Smooth muscle cell (in vitro differentiated cells): Measurements from ENCODE around the gene SNX20. TPM values are rescaled to one million over a fixed set of nuclear protein-coding genes. Genes with fewer than 3 reads are reported as not detected.

Experiments used
- DNase-seq: peaks from one replicate; lab custom pipeline; 2025; ENCODE audit not compliant: unreplicated experiment; lab: John Stamatoyannopoulos, UW
- H2AFZ ChIP-seq: fragments of 200-600 bp; sonication (generic); 2 replicates; pipeline ENCODE4 v1.6.0; 2016; ENCODE audit warnings: antibody characterized with exemption, low read depth, mild to moderate bottlenecking
- H3F3A ChIP-seq: fragments of 200-600 bp; sonication (generic); 2 replicates; pipeline ENCODE4 v1.6.0; 2017; ENCODE audit warnings: antibody characterized with exemption, low read depth
- H3K27ac ChIP-seq: fragments of 200-600 bp; sonication (generic); 2 replicates; pipeline ENCODE4 v1.5.1; 2016; ENCODE audit warnings: low read depth, mild to moderate bottlenecking
- H3K27me3 ChIP-seq: fragments of 200-600 bp; sonication (generic); 2 replicates; pipeline ENCODE4 v1.6.1; 2016; ENCODE audit warnings: low read depth, mild to moderate bottlenecking
- H3K36me3 ChIP-seq: fragments of 200-600 bp; sonication (generic); 2 replicates; pipeline ENCODE4 v1.5.1; 2016; ENCODE audit warnings: low read depth
- H3K4me1 ChIP-seq: fragments of 200-600 bp; sonication (generic); 2 replicates; pipeline ENCODE4 v1.5.1; 2016; ENCODE audit warnings: low read depth
- H3K4me2 ChIP-seq: fragments of 200-600 bp; sonication (generic); 2 replicates; pipeline ENCODE4 v1.6.0; 2016; ENCODE audit warnings: mild to moderate bottlenecking
- H3K4me3 ChIP-seq: fragments of 200-600 bp; sonication (generic); 2 replicates; pipeline ENCODE4 v1.5.1; 2016; ENCODE audit warnings: mild to moderate bottlenecking
- H3K79me2 ChIP-seq: fragments of 200-600 bp; sonication (generic); 2 replicates; pipeline ENCODE4 v1.6.0; 2016; ENCODE audit warnings: low read depth, mild to moderate bottlenecking
- H3K9ac ChIP-seq: fragments of 200-600 bp; sonication (generic); 2 replicates; pipeline ENCODE4 v1.6.0; 2016; ENCODE audit warnings: low read depth
- H3K9me3 ChIP-seq: fragments of 200-600 bp; sonication (generic); replicated peaks from 2 replicates; pipeline ENCODE4 v1.5.1; 2016; ENCODE audit warnings: low read depth
- H4K20me1 ChIP-seq: fragments of 200-600 bp; sonication (generic); 2 replicates; pipeline ENCODE4 v1.6.0; 2016; ENCODE audit warnings: low read depth
- CTCF ChIP-seq: fragments of 200-600 bp; sonication (generic); IDR thresholded peaks from 2 replicates; pipeline ENCODE4 v1.5.1; 2017; ENCODE audit warnings: borderline replicate concordance, mild to moderate bottlenecking, antibody characterized with exemption; ENCODE audit not compliant: insufficient read depth, poor library complexity, severe bottlenecking
- whole genome bisulfite sequencing: methylation state at CpG from one replicate; pipeline ENCODE4 v1.1.7; 2016; ENCODE audit warnings: low lambda C conversion rate; 5-methylcytosine and 5-hydroxymethylcytosine counted together
- polyA plus RNA-seq: library from polyadenylated mRNA; unstranded; fragments of >200 nt; fragmentation: Nextera tagmentation; extraction: Ambion mirVana; gene quantifications from 2 replicates; pipeline ENCODE4 v1.2.1, GENCODE V29; 2016
- total RNA-seq: library from RNA; depleted of rRNA; stranded (reverse); fragments of >200 nt; gene quantifications from 2 replicates; pipeline ENCODE4 v1.2.3, GENCODE V29; 2014

The SNX20 gene
- total and polyA plus RNA-seq, 2 experiments from 2014 or later = not detected

DNA sequence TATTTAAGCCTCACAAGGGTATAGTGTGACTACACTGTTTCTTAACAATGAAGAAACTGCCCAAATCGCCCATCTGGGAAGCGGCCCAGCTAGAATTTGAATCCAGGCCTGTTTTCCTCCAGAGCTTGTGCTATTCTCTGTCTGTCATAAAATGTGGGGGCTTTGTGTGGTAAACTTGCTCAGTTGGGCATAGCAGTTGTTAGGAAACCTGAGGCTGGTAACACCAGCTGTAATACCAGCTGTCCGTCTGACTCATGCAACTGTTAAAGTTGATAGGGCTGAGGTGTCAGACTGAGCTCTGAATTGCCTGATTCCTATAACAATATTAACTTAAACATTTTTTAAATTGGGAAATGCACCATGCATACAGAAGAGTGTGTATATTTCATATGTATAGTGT, 21.6 kb upstream of the SNX20 start:
- Histone ChIP-seq H3K9me3 (peaks cover 11% of the 10 kb centered on the region), H3K4me3 (no peak overlapping the region), H3K27me3 (no peaks in the 10 kb centered on the region), H3K27ac (no peak overlapping the region), H3K36me3 (no peaks in the 10 kb centered on the region), H3K4me1 (no peaks in the 10 kb centered on the region), H2AFZ (no peak overlapping the region), H3K79me2 (no peaks in the 10 kb centered on the region), H3K4me2 (no peak overlapping the region), H4K20me1 (no peaks in the 10 kb centered on the region), H3F3A (no peaks in the 10 kb centered on the region), H3K9ac (no peak overlapping the region)
- TF ChIP-seq CTCF = no peak
- no peak for DNase-seq
- WGBS = 88% methylated on average over 3 of the region's 3 CpGs

DNA sequence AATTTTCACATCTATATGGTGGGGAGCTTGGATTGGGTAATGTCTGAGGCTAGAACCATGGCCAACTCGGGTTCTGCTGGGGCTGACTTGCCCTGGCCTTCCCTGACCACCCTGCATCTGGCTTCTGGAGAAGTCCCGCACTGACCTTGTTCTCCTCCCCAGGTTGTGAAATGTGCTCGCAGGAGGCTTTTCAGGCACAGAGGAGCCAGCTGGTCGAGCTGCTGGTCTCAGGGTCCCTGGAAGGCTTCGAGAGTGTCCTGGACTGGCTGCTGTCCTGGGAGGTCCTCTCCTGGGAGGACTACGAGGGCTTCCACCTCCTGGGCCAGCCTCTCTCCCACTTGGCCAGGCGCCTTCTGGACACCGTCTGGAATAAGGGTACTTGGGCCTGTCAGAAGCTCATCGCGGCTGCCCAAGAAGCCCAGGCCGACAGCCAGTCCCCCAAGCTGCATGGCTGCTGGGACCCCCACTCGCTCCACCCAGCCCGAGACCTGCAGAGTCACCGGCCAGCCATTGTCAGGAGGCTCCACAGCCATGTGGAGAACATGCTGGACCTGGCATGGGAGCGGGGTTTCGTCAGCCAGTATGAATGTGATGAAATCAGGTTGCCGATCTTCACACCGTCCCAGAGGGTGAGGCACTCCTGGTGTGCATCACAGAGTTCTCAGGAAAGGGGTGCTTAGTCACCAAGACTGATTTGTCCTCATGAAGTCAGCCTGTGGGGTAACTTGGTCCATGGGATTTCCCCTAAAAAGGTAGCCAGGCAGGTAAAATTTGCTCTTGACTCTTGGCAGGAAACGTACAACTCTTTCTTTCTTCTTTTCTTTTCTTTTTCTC, 18.4 kb upstream of the SNX20 start:
- DNase-seq = no peak
- H3K36me3 ChIP-seq = no peaks in the 10 kb centered on the region
- no peaks in the 10 kb centered on the region for H3K79me2 ChIP-seq
- peaks cover 5% of the 10 kb centered on the region for H3K9me3 ChIP-seq
- H2AFZ ChIP-seq = no peak overlapping the region
- H3K4me1 ChIP-seq = no peaks in the 10 kb centered on the region
- H3K9ac ChIP-seq = no peak overlapping the region
- H4K20me1 ChIP-seq = no peaks in the 10 kb centered on the region
- no peak overlapping the region for H3K4me3 ChIP-seq
- no peak overlapping the region for H3K27ac ChIP-seq
- no peaks in the 10 kb centered on the region for H3F3A ChIP-seq
- TF ChIP-seq CTCF = no peak
- peaks cover 2% of the 10 kb centered on the region for H3K27me3 ChIP-seq
- H3K4me2 ChIP-seq = no peak overlapping the region
- WGBS = 86% methylated on average over 19 of the region's 19 CpGs

DNA sequence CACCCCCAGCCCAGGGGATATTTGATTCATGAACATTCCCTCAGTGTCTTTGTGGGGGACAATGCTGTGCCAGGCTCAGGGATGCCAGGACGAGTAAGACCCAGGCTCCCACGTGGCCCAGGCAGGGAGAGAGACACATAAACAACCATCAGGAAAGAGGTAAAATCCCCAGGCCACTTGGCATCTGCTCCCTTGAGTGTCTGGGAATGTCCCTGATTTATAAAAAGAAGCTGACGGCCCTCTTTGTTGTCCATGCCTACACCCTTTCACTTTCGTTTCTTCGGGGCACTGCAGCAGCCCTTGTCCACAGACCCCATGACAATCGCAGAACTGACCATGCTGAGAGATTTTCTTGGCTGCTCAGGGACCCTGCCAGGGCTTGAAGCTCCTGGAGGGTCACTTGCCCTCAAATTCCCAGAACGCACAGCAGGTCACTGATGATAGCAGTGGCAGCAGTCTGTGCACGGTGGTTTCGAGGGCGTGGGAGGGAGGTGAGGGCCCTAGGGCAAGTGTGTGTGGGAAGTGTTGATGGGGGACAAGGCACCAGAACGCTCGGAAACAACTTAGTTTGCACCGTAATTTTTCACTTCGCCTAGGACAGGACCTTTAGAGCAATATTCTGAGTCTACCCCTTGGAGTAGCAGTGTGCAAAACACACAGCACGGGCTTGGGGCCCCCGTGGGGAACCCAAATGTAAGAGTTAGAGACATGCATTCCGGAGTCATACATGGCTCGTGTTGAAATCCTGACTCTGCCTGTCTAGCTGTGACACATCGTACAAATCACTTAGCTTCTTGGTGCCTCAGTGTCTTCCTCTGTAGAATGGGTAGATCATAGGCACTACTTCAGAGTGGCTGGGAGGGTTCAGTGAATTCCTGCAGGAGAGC, 17.0 kb upstream of the SNX20 start:
- Histone ChIP-seq H3K27ac (no peak overlapping the region), H3K9ac (no peak overlapping the region), H3K36me3 (no peaks in the 10 kb centered on the region), H2AFZ (no peak overlapping the region), H3K9me3 (no peaks in the 10 kb centered on the region), H3K4me3 (no peak overlapping the region), H3K79me2 (no peaks in the 10 kb centered on the region), H3K4me1 (no peaks in the 10 kb centered on the region), H3K4me2 (no peak overlapping the region), H3K27me3 (peaks cover 16% of the 10 kb centered on the region), H4K20me1 (no peaks in the 10 kb centered on the region), H3F3A (no peaks in the 10 kb centered on the region)
- 83% methylated on average over 19 of the region's 19 CpGs for WGBS
- TF ChIP-seq CTCF = no peak
- DNase-seq = no peak
